Measurements from ENCODE around the gene ANGEL1. TPM values are rescaled to one million over a fixed set of nuclear protein-coding genes. Genes with fewer than 3 reads are reported as not detected.

Gene ANGEL1
- total and polyA plus RNA-seq, 2 donors (not counting 1 experiment from before 2014, with no cell fraction given), result 13.1 to 27.3 TPM

DNA sequence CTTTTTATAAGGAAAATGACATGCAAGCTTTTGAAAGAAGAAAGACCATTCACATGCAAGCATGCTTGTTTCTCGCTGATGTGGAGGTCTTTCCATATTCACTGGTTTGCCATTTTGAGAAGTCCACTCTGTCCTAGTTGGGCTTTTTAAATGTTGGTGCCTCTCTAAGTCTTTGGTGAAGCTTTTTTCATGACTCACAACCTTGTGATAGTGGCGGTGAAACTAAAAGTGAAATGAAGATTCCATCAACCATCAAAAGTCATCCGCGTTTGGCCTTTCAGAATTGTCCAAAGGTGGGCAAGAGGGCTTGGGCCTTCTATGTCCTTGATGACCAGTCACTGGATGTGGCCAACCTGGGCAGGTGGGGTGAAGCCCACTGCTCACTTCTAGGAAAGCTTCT, 17.9 kb upstream of the ANGEL1 start:
- intact Hi-C loops (cut with micrococcal nuclease), result no loop called here
- no peaks in the 10 kb centered on the region for H3K9me3 ChIP-seq (ENCODE audit: control extremely low read depth in 1 of 3, control insufficient read depth in 2 of 3, insufficient read depth in 1 of 3, low read length in 2 of 3)
- no peak overlapping the region for H2AFZ ChIP-seq (ENCODE audit: insufficient read depth, low read depth, low read length, poor library complexity, severe bottlenecking)
- no peak overlapping the region for H3K27ac ChIP-seq (ENCODE audit: low read length in 2 of 2)
- ATAC-seq (ENCODE audit: low read depth) (no peak), DNase-seq (no peak)
- WGBS (ENCODE audit: insufficient coverage), result 90% methylated on average over 3 of the region's 4 CpGs
- no peak overlapping the region for H3K9ac ChIP-seq (ENCODE audit: low read length)
- POLR2A ChIA-PET, result no interaction called here
- no peaks in the 10 kb centered on the region for H3K4me1 Mint-ChIP-seq
- no peaks in the 10 kb centered on the region for H3K79me2 ChIP-seq (ENCODE audit: control insufficient read depth, insufficient read depth, low read length)
- peaks cover 0 to 3% (median 0%) of the 10 kb centered on the region in 4 experiments for H3K27me3 ChIP-seq (replicated peaks in 1 of 4; ENCODE audit: control extremely low read depth in 1 of 4, control insufficient read depth in 3 of 4, insufficient read depth in 4 of 4, low read length in 3 of 4)
- no peak overlapping the region for H3K4me2 ChIP-seq (replicated peaks; ENCODE audit: low read depth, low read length, poor library complexity, severe bottlenecking)
- H3K4me3 ChIP-seq (ENCODE audit: control extremely low read depth in 1 of 5, extremely low read depth in 1 of 5, insufficient read depth in 1 of 5, low read depth in 2 of 5, low read length in 4 of 5), result no peak overlapping the region
- no peak for TF ChIP-seq EZH2 (IDR thresholded peaks at IDR 0.05; ENCODE audit: borderline replicate concordance, insufficient read depth, low read depth, low read length, poor library complexity, severe bottlenecking)
- TF ChIP-seq, protein P1, sequence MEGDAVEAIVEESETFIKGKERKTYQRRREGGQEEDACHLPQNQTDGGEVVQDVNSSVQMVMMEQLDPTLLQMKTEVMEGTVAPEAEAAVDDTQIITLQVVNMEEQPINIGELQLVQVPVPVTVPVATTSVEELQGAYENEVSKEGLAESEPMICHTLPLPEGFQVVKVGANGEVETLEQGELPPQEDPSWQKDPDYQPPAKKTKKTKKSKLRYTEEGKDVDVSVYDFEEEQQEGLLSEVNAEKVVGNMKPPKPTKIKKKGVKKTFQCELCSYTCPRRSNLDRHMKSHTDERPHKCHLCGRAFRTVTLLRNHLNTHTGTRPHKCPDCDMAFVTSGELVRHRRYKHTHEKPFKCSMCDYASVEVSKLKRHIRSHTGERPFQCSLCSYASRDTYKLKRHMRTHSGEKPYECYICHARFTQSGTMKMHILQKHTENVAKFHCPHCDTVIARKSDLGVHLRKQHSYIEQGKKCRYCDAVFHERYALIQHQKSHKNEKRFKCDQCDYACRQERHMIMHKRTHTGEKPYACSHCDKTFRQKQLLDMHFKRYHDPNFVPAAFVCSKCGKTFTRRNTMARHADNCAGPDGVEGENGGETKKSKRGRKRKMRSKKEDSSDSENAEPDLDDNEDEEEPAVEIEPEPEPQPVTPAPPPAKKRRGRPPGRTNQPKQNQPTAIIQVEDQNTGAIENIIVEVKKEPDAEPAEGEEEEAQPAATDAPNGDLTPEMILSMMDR (IDR thresholded peaks at IDR 0.05), result no peak
- H3K36me3 ChIP-seq (replicated peaks in 1 of 2; ENCODE audit: control extremely low read depth in 1 of 2, control insufficient read depth in 1 of 2, extremely low read depth in 1 of 2, insufficient read depth in 2 of 2, low read length in 1 of 2), result no peaks in the 10 kb centered on the region
- H4K20me1 ChIP-seq (ENCODE audit: control insufficient read depth, insufficient read depth, low read length, poor library complexity, severe bottlenecking), result no peaks in the 10 kb centered on the region
- H3K27ac Mint-ChIP-seq, result no peak overlapping the region
- no peaks in the 10 kb centered on the region for H3K4me1 ChIP-seq (ENCODE audit: control insufficient read depth in 2 of 2, insufficient read depth in 2 of 2, low read length in 2 of 2)
- no peak overlapping the region for H3K4me3 Mint-ChIP-seq
- peaks cover 9% of the 10 kb centered on the region for H3K27me3 Mint-ChIP-seq
- no peaks in the 10 kb centered on the region for H3K9me3 Mint-ChIP-seq (ENCODE audit: insufficient read depth)
- CTCF ChIA-PET, result no interaction called here

GRCh38 chr14:76829650-76830421, 17.2 kb upstream of the ANGEL1 start:
- peaks cover 12% of the 10 kb centered on the region for H3K27me3 Mint-ChIP-seq
- no peaks in the 10 kb centered on the region for H3K4me1 ChIP-seq (ENCODE audit: control insufficient read depth in 2 of 2, insufficient read depth in 2 of 2, low read length in 2 of 2)
- DNase-seq (no peak), ATAC-seq (ENCODE audit: low read depth) (no peak)
- H3K4me2 ChIP-seq (replicated peaks; ENCODE audit: low read depth, low read length, poor library complexity, severe bottlenecking), result no peak overlapping the region
- H3K9ac ChIP-seq (ENCODE audit: low read length), result no peak overlapping the region
- H3K4me3 ChIP-seq (ENCODE audit: control extremely low read depth in 1 of 5, extremely low read depth in 1 of 5, insufficient read depth in 1 of 5, low read depth in 2 of 5, low read length in 4 of 5), result no peak overlapping the region
- no peaks in the 10 kb centered on the region for H3K4me1 Mint-ChIP-seq
- POLR2A ChIA-PET, result no interaction called here
- no peak overlapping the region for H3K27ac Mint-ChIP-seq
- H3K9me3 ChIP-seq (ENCODE audit: control extremely low read depth in 1 of 3, control insufficient read depth in 2 of 3, insufficient read depth in 1 of 3, low read length in 2 of 3), result no peaks in the 10 kb centered on the region
- CTCF ChIA-PET, result no interaction called here
- no peaks in the 10 kb centered on the region for H3K79me2 ChIP-seq (ENCODE audit: control insufficient read depth, insufficient read depth, low read length)
- intact Hi-C loops (cut with micrococcal nuclease), result no loop called here
- no peaks in the 10 kb centered on the region for H3K9me3 Mint-ChIP-seq (ENCODE audit: insufficient read depth)
- H2AFZ ChIP-seq (ENCODE audit: insufficient read depth, low read depth, low read length, poor library complexity, severe bottlenecking), result no peak overlapping the region
- no peak overlapping the region for H3K27ac ChIP-seq (ENCODE audit: low read length in 2 of 2)
- WGBS (ENCODE audit: insufficient coverage), result 80% methylated on average over 3 of the region's 7 CpGs
- no peaks in the 10 kb centered on the region for H3K36me3 ChIP-seq (replicated peaks in 1 of 2; ENCODE audit: control extremely low read depth in 1 of 2, control insufficient read depth in 1 of 2, extremely low read depth in 1 of 2, insufficient read depth in 2 of 2, low read length in 1 of 2)
- H4K20me1 ChIP-seq (ENCODE audit: control insufficient read depth, insufficient read depth, low read length, poor library complexity, severe bottlenecking), result no peaks in the 10 kb centered on the region
- peaks cover 0 to 2% (median 0%) of the 10 kb centered on the region in 4 experiments for H3K27me3 ChIP-seq (replicated peaks in 1 of 4; ENCODE audit: control extremely low read depth in 1 of 4, control insufficient read depth in 3 of 4, insufficient read depth in 4 of 4, low read length in 3 of 4)
- no peak overlapping the region for H3K4me3 Mint-ChIP-seq
- TF ChIP-seq, protein P1 (IDR thresholded peaks at IDR 0.05), result no peak
- no peak for TF ChIP-seq EZH2 (IDR thresholded peaks at IDR 0.05; ENCODE audit: borderline replicate concordance, insufficient read depth, low read depth, low read length, poor library complexity, severe bottlenecking)

Data from B cell (primary cell).